Activated CD4-positive, alpha-beta T cell treated with anti-CD3 and anti-CD28 coated beads for 48 hours (primary cell): ENCODE results near the gene FCRLB.
"Not testable (repeated sequence)": the region's sequence is repeated elsewhere in the genome, so short reads cannot be mapped to it uniquely, and the experiment has no call there.

Source experiments
- DNase-seq: peaks from one replicate; pipeline ENCODE4 v3.0.0-alpha.2; 2020

FCRLB gene

GRCh38 chr1:161743231-161743630 lies 21.9 kb downstream of the FCRLB start:
- no peak for DNase-seq

DNA sequence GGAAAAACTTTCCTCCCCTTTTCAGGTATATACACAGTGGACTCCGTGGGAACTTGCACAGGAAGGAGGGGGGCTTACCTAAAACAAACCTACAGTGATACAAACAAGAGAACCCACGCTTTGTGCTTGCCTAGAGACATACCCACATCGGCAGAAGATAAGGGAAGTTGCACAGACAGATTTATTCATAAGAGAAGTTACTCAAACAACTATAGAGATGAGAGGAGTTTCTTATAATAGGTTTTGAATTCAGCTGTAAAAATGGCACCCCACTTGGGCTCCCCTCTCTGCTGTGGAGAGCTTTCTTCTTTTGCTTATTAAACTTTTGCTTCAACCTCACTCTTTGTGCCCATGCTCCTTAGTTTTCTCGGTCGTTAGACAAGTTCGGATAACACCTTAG lies 26.5 kb downstream of the FCRLB start:
- DNase-seq: no peak

- DNase-seq: peak; percentile 93
Observed at GRCh38 chr1:161749509-161750407, 28.4 kb downstream of the FCRLB start, which contains the start of gene DUSP12. Gene DUSP12, plus strand, starts transcription at chr1:161749786. Its CDS starts 16 bp downstream, at chr1:161749802.

GRCh38 chr1:161763522-161764098 lies 42.3 kb downstream of the FCRLB start:
- peak; percentile 52 for DNase-seq

- DNase-seq: peak; percentile 87
Observed at GRCh38 chr1:161766102-161766981, 45.0 kb downstream of the FCRLB start, which contains the start of gene ATF6. Gene ATF6, plus strand, starts transcription at chr1:161766320. Its CDS starts 41 bp downstream, at chr1:161766361.

DNA sequence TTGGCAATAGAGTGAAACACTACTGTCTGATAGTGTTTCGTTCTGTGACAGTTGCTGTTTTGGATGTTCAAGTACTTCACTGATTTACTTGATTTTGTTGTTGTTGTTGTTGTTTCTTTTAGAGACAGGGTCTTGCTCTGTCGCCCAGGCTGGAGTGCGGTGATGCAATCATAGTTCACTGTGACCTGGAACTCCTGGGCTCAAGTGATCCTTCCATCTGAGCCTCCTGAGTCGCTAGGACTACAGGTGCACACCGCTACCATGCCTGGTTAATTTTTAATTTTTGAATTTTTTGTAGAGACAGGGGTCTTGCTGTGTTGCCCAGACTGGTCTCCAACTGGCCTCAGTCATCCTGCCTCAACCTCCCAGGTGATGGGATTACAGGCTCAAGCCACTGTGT lies 47.1 kb downstream of the FCRLB start:
- DNase-seq: no peak

- DNase-seq: no peak
Observed at GRCh38 chr1:161768986-161769672, 47.8 kb downstream of the FCRLB start.

DNA sequence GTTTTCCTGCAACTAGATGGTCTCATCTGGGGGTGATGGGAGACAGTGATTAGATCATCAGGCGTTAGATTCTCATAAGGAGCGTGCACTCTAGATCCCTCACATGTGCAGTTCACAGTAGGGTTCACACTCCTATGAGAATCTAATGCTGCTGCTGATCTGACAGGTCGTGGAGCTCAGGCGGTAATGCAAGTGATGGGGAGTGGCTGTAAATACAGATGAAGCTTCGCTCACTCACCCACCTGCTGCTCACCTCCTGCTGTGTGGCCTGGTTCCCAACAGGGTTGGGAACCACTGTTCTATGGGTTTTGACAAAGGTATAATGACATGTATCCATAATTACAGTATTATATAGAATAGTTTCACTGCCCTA lies 48.3 kb downstream of the FCRLB start:
- DNase-seq: not testable (repeated sequence)

GRCh38 chr1:161770250-161770649 lies 48.9 kb downstream of the FCRLB start:
- DNase-seq: no peak

- no peak for DNase-seq
Observed at GRCh38 chr1:161771161-161771560, 49.8 kb downstream of the FCRLB start.

DNA sequence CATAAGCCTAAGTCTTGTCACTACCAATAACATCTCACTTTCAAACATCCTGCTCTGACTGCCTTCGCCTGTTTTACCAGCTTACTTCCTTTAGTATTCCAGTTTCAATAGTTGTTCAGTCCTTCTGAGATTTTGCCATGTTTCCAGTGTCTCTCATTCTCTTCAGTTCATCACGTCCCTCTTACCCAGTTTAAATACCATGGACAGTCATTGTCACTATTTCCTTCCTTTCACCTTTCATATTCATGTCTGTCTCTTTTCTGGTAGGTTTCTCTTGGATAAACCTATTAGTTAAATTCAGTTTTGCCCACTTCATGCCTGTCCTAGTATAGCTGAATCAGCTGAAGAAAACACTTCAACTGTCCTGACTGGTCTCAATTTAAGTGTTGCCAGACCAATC lies 50.6 kb downstream of the FCRLB start:
- no peak for DNase-seq

DNA sequence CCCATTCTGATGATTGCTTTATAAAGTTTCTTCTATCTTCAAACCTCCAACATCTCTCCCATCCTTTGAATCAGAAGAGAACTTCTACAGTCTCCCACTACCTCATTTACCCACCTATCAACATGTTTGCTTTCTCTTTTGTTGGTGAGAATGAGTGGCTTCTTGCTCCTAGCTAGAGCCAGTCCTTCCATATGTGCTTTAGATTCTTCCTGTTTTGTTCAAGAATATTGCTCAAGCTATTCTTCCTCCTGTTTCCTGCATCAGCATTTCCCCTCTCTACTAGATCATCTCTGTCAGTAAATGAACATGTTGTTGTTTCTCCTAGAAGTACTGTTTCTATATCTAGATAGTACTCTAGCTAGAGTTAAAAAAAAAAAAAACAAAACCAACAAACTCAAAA lies 51.1 kb downstream of the FCRLB start:
- no peak for DNase-seq

DNA sequence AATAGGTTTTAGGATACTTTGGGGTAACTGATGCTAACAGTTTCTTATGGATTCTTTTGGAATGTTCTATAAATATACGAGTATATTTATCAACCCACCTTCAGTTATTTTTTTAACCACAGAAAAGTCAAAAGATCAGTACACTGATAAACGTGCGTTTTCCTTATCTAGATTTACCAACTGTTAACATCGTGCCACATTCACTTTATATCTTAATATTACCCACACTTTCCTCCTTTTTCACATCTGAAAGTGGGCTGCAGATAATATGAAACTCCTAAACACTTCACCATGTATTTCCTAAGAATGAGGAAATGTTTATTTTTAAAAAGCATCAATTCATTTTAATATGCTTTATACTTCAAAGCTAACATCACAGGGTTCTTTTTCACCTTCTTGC lies 52.4 kb downstream of the FCRLB start:
- DNase-seq: no peak

GRCh38 chr1:161777261-161777660 lies 55.9 kb downstream of the FCRLB start:
- DNase-seq: no peak
